Upper lobe of right lung (tissue), 1 donor: Measurements from ENCODE around the gene SLC5A9. TPM values are rescaled to one million over a fixed set of nuclear protein-coding genes. Genes with fewer than 3 reads are reported as not detected.
"Not testable (repeated sequence)": the region's sequence is repeated elsewhere in the genome, so short reads cannot be mapped to it uniquely, and the experiment has no call there.

Experiments used
- ATAC-seq: fragments of 200-7000 bp; cut with Tn5 transposase; one replicate; pipeline ENCODE4 v1.9.1; 2020; ENCODE audit warnings: mild to moderate bottlenecking, moderate library complexity
- DNase-seq: peaks from one replicate; pipeline ENCODE4 v3.0.0-alpha.2; 2020
- H3K27ac ChIP-seq: fragments of 200-600 bp; one replicate; pipeline ENCODE4 v1.8.0; 2022
- H3K27me3 ChIP-seq: fragments of 200-600 bp; one replicate; pipeline ENCODE4 v1.8.0; 2022; ENCODE audit warnings: mild to moderate bottlenecking
- H3K36me3 ChIP-seq: fragments of 200-600 bp; one replicate; pipeline ENCODE4 v1.8.0; 2022
- H3K4me1 ChIP-seq: fragments of 200-600 bp; one replicate; pipeline ENCODE4 v1.8.0; 2022
- H3K4me3 ChIP-seq: fragments of 200-600 bp; one replicate; pipeline ENCODE4 v1.8.0; 2022; ENCODE audit warnings: mild to moderate bottlenecking
- H3K9me3 ChIP-seq: fragments of 200-600 bp; one replicate; pipeline ENCODE4 v1.8.0; 2022
- CTCF ChIP-seq: fragments of 200-600 bp; IDR thresholded peaks from one replicate; pipeline ENCODE4 v1.8.0; 2022; ENCODE audit warnings: antibody characterized with exemption
- intact Hi-C: fragments of 100-400 bp; cut with DNase I; formaldehyde crosslinking; loops from one replicate; pipeline ENCODE4 v1.11.0; 2022
- total RNA-seq: library from RNA; stranded (reverse); fragmentation: NEBNext Ultra II Directional; extraction: Animal tissue kit (Norgen Biotek cat#: 25700); gene quantifications from one replicate; pipeline ENCODE4 v1.2.1, GENCODE V29; 2021
- donor health status: DM: no; HTN: yes; CAD: no; lungs with severe emphysema.

SLC5A9 gene
- total RNA-seq, 1 donor from 2014 or later, result 4.7 TPM

- no peak for TF ChIP-seq CTCF
- Histone ChIP-seq H3K36me3 (no peaks in the 10 kb centered on the region), H3K27me3 (no peaks in the 10 kb centered on the region), H3K4me1 (no peaks in the 10 kb centered on the region), H3K4me3 (no peak overlapping the region), H3K9me3 (no peaks in the 10 kb centered on the region), H3K27ac (no peak overlapping the region)
- DNase-seq, result no peak
- intact Hi-C loops, result loop anchor here (10.0 kb wide), 1 partner anchor 102 kb away; no protein-coding TSS in a partner anchor
- peak; percentile 29 for ATAC-seq
These were observed 15.4 kb upstream of the SLC5A9 start for GRCh38 chr1:48207131-48207530.

GRCh38 chr1:48207536-48208075, 14.9 kb upstream of the SLC5A9 start:
- intact Hi-C loops, result loop anchor here (10.0 kb wide), 1 partner anchor 103 kb away; no protein-coding TSS in a partner anchor
- Histone ChIP-seq H3K4me3 (no peak overlapping the region), H3K27ac (no peak overlapping the region), H3K4me1 (no peaks in the 10 kb centered on the region), H3K9me3 (no peaks in the 10 kb centered on the region), H3K36me3 (no peaks in the 10 kb centered on the region), H3K27me3 (no peaks in the 10 kb centered on the region)
- DNase-seq, result no peak
- peak; percentile 17 for ATAC-seq
- TF ChIP-seq CTCF, result no peak

GRCh38 chr1:48208251-48208650, 14.3 kb upstream of the SLC5A9 start:
- no peak for DNase-seq
- Histone ChIP-seq H3K36me3 (no peaks in the 10 kb centered on the region), H3K4me1 (no peaks in the 10 kb centered on the region), H3K4me3 (no peak overlapping the region), H3K27ac (no peak overlapping the region), H3K27me3 (no peaks in the 10 kb centered on the region), H3K9me3 (no peaks in the 10 kb centered on the region)
- ATAC-seq, result no peak
- TF ChIP-seq CTCF, result no peak
- intact Hi-C loops, result loop anchor here (10.0 kb wide), 1 partner anchor 103 kb away; no protein-coding TSS in a partner anchor

- no peak overlapping the region for H3K4me3 ChIP-seq
- H3K36me3 ChIP-seq, result no peaks in the 10 kb centered on the region
- no peak for ATAC-seq
- H3K9me3 ChIP-seq, result no peaks in the 10 kb centered on the region
- intact Hi-C loops, result loop anchor here (10.0 kb wide), 1 partner anchor 104 kb away; no protein-coding TSS in a partner anchor
- H3K27me3 ChIP-seq, result no peaks in the 10 kb centered on the region
- DNase-seq, result no peak
- no peaks in the 10 kb centered on the region for H3K4me1 ChIP-seq
- no peak overlapping the region for H3K27ac ChIP-seq
- no peak for TF ChIP-seq CTCF
These were observed 13.9 kb upstream of the SLC5A9 start for GRCh38 chr1:48208652-48209051.

GRCh38 chr1:48213462-48213861, 9.1 kb upstream of the SLC5A9 start:
- DNase-seq, H3K36me3 ChIP-seq, H3K9me3 ChIP-seq, intact Hi-C loops, H3K4me1 ChIP-seq, ATAC-seq, H3K27me3 ChIP-seq, H3K4me3 ChIP-seq, H3K27ac ChIP-seq: not testable (repeated sequence)

- H3K4me1 ChIP-seq, H3K27me3 ChIP-seq, H3K36me3 ChIP-seq, DNase-seq, H3K27ac ChIP-seq, H3K4me3 ChIP-seq, intact Hi-C loops, ATAC-seq, H3K9me3 ChIP-seq: not testable (repeated sequence)
These were observed 8.2 kb upstream of the SLC5A9 start for GRCh38 chr1:48214366-48214765.

GRCh38 chr1:48214820-48215219, 7.7 kb upstream of the SLC5A9 start:
- no peaks in the 10 kb centered on the region for H3K36me3 ChIP-seq
- ATAC-seq (peak; percentile 62), DNase-seq (no peak)
- no peaks in the 10 kb centered on the region for H3K9me3 ChIP-seq
- H3K4me3 ChIP-seq, result no peak overlapping the region
- no peaks in the 10 kb centered on the region for H3K27me3 ChIP-seq
- H3K4me1 ChIP-seq, result peaks cover 8% of the 10 kb centered on the region
- intact Hi-C loops, result no loop called here
- TF ChIP-seq CTCF, result no peak
- H3K27ac ChIP-seq, result no peak overlapping the region
